Limb (tissue), 2 donors: ENCODE results near the gene SRSF8.

Experiments
- DNase-seq, 2 donors: peaks; one replicate each; pipeline ENCODE4 v3.0.0-alpha.2; 2016; ENCODE audit errors: extremely low spot score in 2 of 2

SRSF8 gene

DNA sequence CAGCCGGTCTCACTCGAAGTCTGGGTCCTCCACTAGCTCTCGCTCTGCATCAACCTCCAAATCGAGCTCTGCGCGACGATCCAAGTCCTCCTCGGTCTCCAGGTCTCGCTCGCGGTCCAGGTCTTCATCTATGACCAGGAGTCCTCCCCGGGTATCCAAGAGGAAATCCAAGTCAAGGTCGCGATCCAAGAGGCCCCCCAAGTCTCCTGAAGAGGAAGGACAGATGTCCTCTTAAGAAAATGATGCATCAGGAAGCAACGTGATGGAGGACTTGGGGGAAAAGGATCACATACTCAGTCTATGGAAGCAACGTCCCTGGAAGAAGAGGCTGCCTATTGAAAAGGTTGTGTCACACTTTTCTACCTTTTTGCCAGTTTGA is 1.1 kb downstream of the SRSF8 start:
- no peak for DNase-seq

GRCh38 chr11:95068549-95068948 is 1.8 kb downstream of the SRSF8 start:
- DNase-seq, result peak; percentile 73 to 83

DNA sequence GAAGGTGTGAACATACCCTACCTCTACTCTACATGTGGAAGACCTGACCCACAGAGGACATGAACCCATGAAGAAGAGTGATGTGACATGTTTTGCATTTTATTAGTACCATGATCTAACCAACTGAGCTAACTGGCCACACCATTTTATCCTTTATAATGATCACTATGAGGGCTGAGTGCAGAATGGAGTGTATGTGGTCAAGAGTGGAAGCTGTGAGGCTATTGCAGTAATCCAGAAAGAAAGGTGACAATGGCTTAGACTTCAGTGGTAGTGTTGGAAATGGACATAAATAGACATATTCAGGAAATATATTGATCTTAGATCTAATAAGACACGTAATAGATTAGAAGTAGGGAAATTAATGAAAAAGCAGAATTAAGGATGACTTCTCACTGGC is 3.8 kb downstream of the SRSF8 start:
- no peak for DNase-seq

DNA sequence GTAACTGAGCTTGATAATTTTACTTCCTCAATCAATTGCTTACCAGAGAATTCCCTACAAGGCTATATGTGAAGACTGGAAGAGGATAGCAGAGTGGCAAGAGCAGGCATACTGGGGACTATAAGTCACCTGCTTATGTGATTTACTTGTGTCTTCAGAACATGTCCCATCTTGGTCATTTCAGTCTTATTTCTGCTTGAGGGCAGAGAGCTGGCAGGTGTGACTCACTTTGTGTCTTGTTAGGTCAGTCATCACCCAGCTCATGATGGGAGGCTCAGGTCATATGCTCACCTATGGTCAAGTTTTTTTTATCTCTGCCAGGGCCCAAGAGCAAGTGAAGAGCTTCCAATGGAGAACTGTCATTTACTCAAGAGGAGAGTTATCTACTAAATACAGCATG is 6.2 kb downstream of the SRSF8 start:
- no peak for DNase-seq

GRCh38 chr11:95074792-95075563 is 8.3 kb downstream of the SRSF8 start:
- no peak for DNase-seq

DNA sequence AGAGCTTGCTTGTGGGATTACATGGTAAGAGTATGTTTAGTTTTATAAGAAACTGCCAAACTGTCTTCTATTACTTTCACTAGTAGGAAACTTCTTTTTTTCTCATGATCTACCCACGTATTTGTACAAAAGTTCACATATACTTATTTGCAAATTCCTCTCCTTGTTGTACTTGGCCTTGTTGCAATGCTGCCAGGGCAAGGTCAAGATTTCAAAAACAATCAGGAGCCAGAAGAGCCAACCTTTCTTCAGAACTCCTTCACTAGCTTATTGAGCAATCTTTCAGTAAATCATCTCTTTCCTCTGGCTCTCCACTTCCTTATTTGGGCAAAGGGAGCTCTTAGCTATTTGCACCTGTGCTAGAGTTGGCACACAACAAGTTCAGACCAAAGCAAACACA is 9.7 kb downstream of the SRSF8 start:
- DNase-seq, result no peak

- no peak for DNase-seq
Observed at GRCh38 chr11:95076981-95077380, 10.3 kb downstream of the SRSF8 start.

GRCh38 chr11:95078526-95078925 is 11.8 kb downstream of the SRSF8 start:
- no peak for DNase-seq

GRCh38 chr11:95081010-95081409 is 14.3 kb downstream of the SRSF8 start:
- no peak for DNase-seq

- DNase-seq, result no peak
Observed at GRCh38 chr11:95081412-95081811, 14.7 kb downstream of the SRSF8 start.

DNA sequence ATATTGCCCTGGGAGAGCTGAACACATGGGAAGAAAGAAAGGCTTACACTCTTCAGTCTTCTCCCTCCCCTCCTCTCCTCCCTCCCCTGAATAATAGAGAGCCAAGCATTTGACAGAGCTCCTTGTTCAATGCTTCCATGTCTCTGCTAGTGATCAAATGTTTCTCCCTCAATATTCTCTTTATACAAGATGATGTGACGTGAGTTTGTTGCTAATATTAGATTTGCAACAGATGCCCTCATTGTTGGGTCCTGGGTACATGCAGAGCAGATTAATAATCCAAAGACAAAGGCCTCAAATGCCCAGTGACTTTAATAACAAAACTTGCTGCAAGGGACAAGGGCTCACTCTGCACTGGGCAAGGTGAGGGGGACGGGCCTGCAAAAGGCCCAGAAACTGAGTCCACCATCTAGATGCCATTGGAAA is 15.9 kb downstream of the SRSF8 start:
- DNase-seq, result no peak

DNA sequence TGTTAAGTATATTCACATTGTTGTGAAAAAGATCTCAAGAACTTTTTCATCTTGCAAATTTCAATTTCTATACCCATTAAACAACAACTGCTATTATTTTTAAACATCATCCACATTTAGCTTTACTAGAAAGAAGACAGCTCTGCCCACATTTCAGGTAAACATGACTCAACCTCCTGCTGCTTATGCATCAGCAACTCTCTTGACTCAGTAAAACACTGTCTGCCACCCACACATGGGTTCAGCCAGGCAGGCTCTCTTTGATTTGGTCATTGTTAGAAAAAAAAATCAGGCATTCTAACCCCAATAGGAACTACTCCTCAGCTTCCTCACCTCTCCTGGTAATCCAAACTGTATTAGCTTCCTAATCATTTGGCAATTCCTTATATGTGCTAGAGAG is 17.8 kb downstream of the SRSF8 start:
- no peak for DNase-seq

DNA sequence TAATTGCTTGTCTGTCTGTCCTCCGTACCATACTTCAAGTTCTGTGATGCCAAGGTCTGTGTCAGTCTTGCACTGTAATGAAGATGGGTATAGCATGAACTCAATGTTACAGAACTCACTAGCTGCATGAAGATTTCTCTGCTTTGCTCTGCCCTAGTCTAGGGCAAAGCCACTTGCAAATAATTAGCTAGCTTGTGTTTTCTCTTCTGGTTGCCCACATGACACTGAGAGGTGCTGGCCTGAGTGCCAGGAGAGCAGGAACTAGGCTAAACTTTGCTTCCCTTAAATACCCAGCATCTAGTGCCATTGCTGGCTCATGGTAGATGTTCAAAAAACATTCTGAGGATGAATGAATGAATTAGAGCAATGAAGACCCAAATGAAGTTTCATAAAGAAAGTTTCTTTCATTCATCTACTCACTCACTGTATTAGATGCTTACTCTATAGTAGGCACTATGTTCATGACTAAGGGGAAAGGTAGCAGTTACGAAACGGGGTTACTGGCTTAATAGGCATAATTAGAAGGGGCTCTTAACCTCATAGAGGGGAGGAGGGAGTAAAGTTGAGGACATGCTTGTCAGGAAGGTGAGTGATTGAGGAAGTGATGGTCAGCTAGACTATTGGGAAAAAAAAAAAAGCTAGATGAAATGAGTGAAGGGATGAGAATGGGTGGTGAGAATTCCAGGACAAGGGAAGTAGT is 18.5 kb downstream of the SRSF8 start:
- DNase-seq, result no peak

GRCh38 chr11:95086151-95086550 is 19.4 kb downstream of the SRSF8 start:
- DNase-seq, result no peak

- no peak for DNase-seq
Observed at GRCh38 chr11:95086836-95087570, 20.3 kb downstream of the SRSF8 start.

DNA sequence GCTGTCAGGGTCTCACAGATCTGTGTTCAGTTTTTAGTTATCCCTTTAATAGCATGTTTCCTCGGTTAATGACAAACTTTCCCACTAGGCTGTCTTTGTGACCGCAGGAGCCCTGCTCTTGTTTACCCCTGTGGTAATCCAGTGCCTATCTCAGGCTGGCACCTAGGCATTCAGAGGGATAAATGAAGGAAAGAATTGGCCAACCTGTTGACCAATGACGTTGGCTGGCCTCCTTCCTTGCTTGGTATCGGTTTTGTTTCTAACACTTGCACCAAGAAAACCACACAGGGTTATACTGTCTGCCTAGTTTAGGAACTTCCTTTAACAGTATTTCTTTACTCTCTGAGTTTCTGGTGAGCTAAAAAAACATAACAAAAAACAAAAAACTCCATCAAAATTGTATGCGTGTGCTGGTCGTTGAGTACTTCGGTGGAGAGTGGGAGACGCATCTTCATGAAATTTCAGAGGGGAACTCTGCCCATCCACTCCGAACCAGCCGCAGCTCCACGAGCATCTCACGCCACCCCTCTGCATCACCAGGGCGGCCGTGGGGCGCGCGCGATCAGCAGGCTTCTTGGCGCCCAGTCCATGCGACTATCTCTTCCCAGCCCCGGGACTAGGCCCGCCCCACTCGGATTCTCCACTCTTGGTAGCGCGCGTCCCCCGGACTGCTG is 22.4 kb downstream of the SRSF8 start:
- DNase-seq, result no peak

GRCh38 chr11:95089620-95090542 is 23.2 kb downstream of the SRSF8 start, which contains the start of gene ENDOD1:
Gene ENDOD1 (plus strand): TSS chr11:95089846. CDS start chr11:95089928, 82 bp downstream.
- DNase-seq, result peak; percentile 80 to 89

DNA sequence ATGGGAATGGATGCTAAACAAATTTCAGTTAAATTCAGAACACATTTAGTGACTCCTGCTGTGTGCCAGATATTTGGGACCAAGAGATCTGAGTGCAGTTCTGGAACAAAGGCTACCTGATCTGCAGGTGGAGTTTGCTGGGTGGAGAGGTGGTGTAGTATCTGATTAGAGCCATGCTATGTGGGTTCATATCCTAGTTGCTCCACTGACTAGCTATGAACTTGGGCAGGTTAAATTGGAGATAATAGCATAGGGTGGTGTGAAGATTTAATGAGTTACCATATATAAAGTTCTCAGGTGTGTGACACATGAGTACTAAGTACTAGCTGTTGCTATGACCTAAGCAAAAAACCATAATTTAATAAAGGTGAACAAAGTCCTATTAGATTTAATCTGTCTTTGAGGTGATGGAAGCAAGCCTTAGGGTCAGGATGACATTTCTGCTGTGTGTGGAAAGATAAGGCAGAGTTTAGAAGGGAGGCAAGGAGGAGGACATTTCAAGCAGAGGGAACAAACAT is 25.0 kb downstream of the SRSF8 start:
- DNase-seq, result no peak

GRCh38 chr11:95092549-95093324 is 26.0 kb downstream of the SRSF8 start:
- DNase-seq, result no peak

- DNase-seq, result no peak
Observed at GRCh38 chr11:95093548-95093947, 26.8 kb downstream of the SRSF8 start.
